ENCODE measurements around the gene C1orf226. TPM values are rescaled to one million over a fixed set of nuclear protein-coding genes. Genes with fewer than 3 reads are reported as not detected.

Gene C1orf226
- total and polyA plus RNA-seq, 2 experiments from 2014 or later: 2.7 to 12.5 TPM

- no peak for ATAC-seq
These were observed 12.0 kb upstream of the C1orf226 start for GRCh38 chr1:162369571-162369970.

More at GRCh38 chr1:162369571-162369970, 12.0 kb upstream of the C1orf226 start:
- Histone ChIP-seq H3K79me2 (replicated peaks; ENCODE audit: insufficient read depth) (no peaks in the 10 kb centered on the region), H3K27me3 (ENCODE audit: insufficient read depth) (no peaks in the 10 kb centered on the region), H3F3A (replicated peaks; ENCODE audit: low read depth) (no peaks in the 10 kb centered on the region), H3K4me1 (ENCODE audit: insufficient read depth) (no peaks in the 10 kb centered on the region), H3K4me3 (no peak overlapping the region), H3K27ac (ENCODE audit: low read depth) (no peak overlapping the region), H3K9me2 (ENCODE audit: insufficient read depth) (no peaks in the 10 kb centered on the region), H4K20me1 (replicated peaks; ENCODE audit: insufficient read depth) (no peaks in the 10 kb centered on the region), H3K4me2 (no peak overlapping the region), H2AFZ (no peak overlapping the region), H3K36me3 (ENCODE audit: insufficient read depth) (no peaks in the 10 kb centered on the region)
- Mint-ChIP-seq H3K4me3 (no peak overlapping the region), H3K9me3 (no peaks in the 10 kb centered on the region), H3K27me3 (ENCODE audit: insufficient read depth, low read depth, poor library complexity) (peaks cover 25% of the 10 kb centered on the region), H3K4me1 (no peaks in the 10 kb centered on the region), H3K36me3 (ENCODE audit: low read depth) (peaks cover 17% of the 10 kb centered on the region; the same call in 2 of the 3 replicates), H3K27ac (no peak overlapping the region)
- DNase-seq (ENCODE audit: low spot score): no peak
- TF ChIP-seq JUNB (IDR thresholded peaks at IDR 0.05; ENCODE audit: unreplicated experiment) (no peak), CREB1 (CRISPR knock-in tag; IDR thresholded peaks at IDR 0.05; ENCODE audit: low read depth) (no peak), POLR2AphosphoS5 (IDR thresholded peaks at IDR 0.05; ENCODE audit: low read depth) (no peak), EZH2 (IDR thresholded peaks at IDR 0.05; ENCODE audit: low read depth, unreplicated experiment) (no peak), EZH2phosphoT487 (IDR thresholded peaks at IDR 0.05; ENCODE audit: unreplicated experiment) (no peak), ETS1 (IDR thresholded peaks at IDR 0.05) (no peak), CTCF (conservative IDR thresholded peaks at IDR 0.05; ENCODE audit: low read depth in 2 of 2) (no peak), ZNF462 (CRISPR knock-in tag; IDR thresholded peaks at IDR 0.05) (no peak), STAT1 (IDR thresholded peaks at IDR 0.05; ENCODE audit: unreplicated experiment) (no peak), REST (IDR thresholded peaks at IDR 0.05; ENCODE audit: unreplicated experiment) (no peak), ZNF331 (CRISPR knock-in tag; IDR thresholded peaks at IDR 0.05; ENCODE audit: low read depth) (no peak), NANOG (IDR thresholded peaks at IDR 0.05; ENCODE audit: borderline replicate concordance) (no peak), ZNF114 (CRISPR knock-in tag; IDR thresholded peaks at IDR 0.05) (no peak)
